GM23338 (cell line): ENCODE measurements around the gene UBE2V1. TPM values are rescaled to one million over a fixed set of nuclear protein-coding genes. Genes with fewer than 3 reads are reported as not detected.

Source experiments
- ATAC-seq: fragments of 200-7000 bp; cut with Tn5 transposase; 3 replicates; pipeline ENCODE4 v1.9.1; 2020
- DNase-seq: peaks from one replicate; pipeline ENCODE4 v3.0.0-alpha.2; 2015; ENCODE audit warnings: low spot score
- H2AFZ ChIP-seq: fragments of 200-600 bp; sonication (generic); 2 replicates; pipeline ENCODE4 v1.8.0; 2016; ENCODE audit warnings: antibody characterized with exemption, mild to moderate bottlenecking, moderate library complexity
- H3F3A ChIP-seq: fragments of 200-600 bp; sonication (generic); replicated peaks from 2 replicates; pipeline ENCODE4 v1.8.0; 2017; ENCODE audit warnings: antibody characterized with exemption, mixed run types, low read depth
- H3K27ac ChIP-seq: fragments of 200-600 bp; sonication (generic); 2 replicates; pipeline ENCODE4 v1.6.1; 2016; ENCODE audit warnings: low read depth
- H3K27me3 ChIP-seq: fragments of 200-600 bp; sonication (generic); 2 replicates; pipeline ENCODE4 v1.8.0; 2016; ENCODE audit warnings: mild to moderate bottlenecking, mixed run types, moderate library complexity; ENCODE audit not compliant: insufficient read depth
- H3K36me3 ChIP-seq: fragments of 200-600 bp; sonication (generic); 2 replicates; pipeline ENCODE4 v1.8.0; 2016; ENCODE audit warnings: mild to moderate bottlenecking; ENCODE audit not compliant: insufficient read depth
- H3K4me1 ChIP-seq: fragments of 200-600 bp; sonication (generic); 2 replicates; pipeline ENCODE4 v1.8.0; 2016; ENCODE audit warnings: mild to moderate bottlenecking, moderate library complexity; ENCODE audit not compliant: insufficient read depth
- H3K4me2 ChIP-seq: fragments of 200-600 bp; sonication (generic); 2 replicates; pipeline ENCODE4 v1.7.1; 2017; ENCODE audit warnings: mixed run types
- H3K4me3 ChIP-seq: fragments of 200-600 bp; sonication (generic); 2 replicates; pipeline ENCODE4 v1.6.1; 2016; ENCODE audit warnings: mixed run types
- H3K79me2 ChIP-seq: fragments of 200-600 bp; sonication (generic); replicated peaks from 2 replicates; pipeline ENCODE4 v1.8.0; 2017; ENCODE audit warnings: mild to moderate bottlenecking; ENCODE audit not compliant: insufficient read depth
- H3K9me2 ChIP-seq: fragments of 200-600 bp; sonication (generic); 2 replicates; pipeline ENCODE4 v1.8.0; 2017; ENCODE audit not compliant: insufficient read depth
- H4K20me1 ChIP-seq: fragments of 200-600 bp; sonication (generic); replicated peaks from 2 replicates; pipeline ENCODE4 v1.8.0; 2017; ENCODE audit warnings: mild to moderate bottlenecking; ENCODE audit not compliant: insufficient read depth
- H3K27ac Mint-ChIP-seq: 2 replicates; pipeline ENCODE4 v1.8.0; 2020; ENCODE audit warnings: inconsistent platforms, mild to moderate bottlenecking, moderate library complexity, mixed read lengths
- H3K27me3 Mint-ChIP-seq: 3 replicates; pipeline ENCODE4 v1.8.0; 2022; ENCODE audit warnings: low read depth, mild to moderate bottlenecking, moderate library complexity, mixed read lengths, inconsistent platforms; ENCODE audit not compliant: insufficient read depth, poor library complexity
- H3K36me3 Mint-ChIP-seq: 3 replicates; pipeline ENCODE4 v1.8.0; 2021; ENCODE audit warnings: low read depth, mild to moderate bottlenecking, inconsistent platforms, moderate library complexity, mixed read lengths
- H3K4me1 Mint-ChIP-seq: 3 replicates; pipeline ENCODE4 v1.8.0; 2020; ENCODE audit warnings: mild to moderate bottlenecking, inconsistent platforms, mixed read lengths
- H3K4me3 Mint-ChIP-seq: 3 replicates; pipeline ENCODE4 v1.8.0; 2021; ENCODE audit warnings: moderate library complexity, mild to moderate bottlenecking, inconsistent platforms, mixed read lengths
- H3K9me3 Mint-ChIP-seq: 3 replicates; pipeline ENCODE4 v1.8.0; 2020; ENCODE audit warnings: moderate library complexity, mild to moderate bottlenecking, inconsistent platforms, mixed read lengths
- CREB1 ChIP-seq: fragments of 250-450 bp; sonication (Bioruptor Pico); IDR thresholded peaks from 2 replicates; pipeline ENCODE4 v1.5.0; 2020; ENCODE audit warnings: low read depth, mild to moderate bottlenecking, moderate library complexity
- EZH2 ChIP-seq: fragments of 200-600 bp; sonication (generic); IDR thresholded peaks from one replicate; pipeline ENCODE4 v1.8.0; 2017; ENCODE audit warnings: antibody characterized with exemption, mild to moderate bottlenecking, low read depth; ENCODE audit not compliant: unreplicated experiment
- EZH2phosphoT487 ChIP-seq: fragments of 200-600 bp; sonication (generic); IDR thresholded peaks from one replicate; pipeline ENCODE4 v1.8.1; 2018; ENCODE audit warnings: antibody characterized with exemption; ENCODE audit not compliant: unreplicated experiment
- JUNB ChIP-seq: IDR thresholded peaks from one replicate; pipeline ENCODE4 v1.6.1; 2016; ENCODE audit warnings: antibody characterized with exemption; ENCODE audit not compliant: unreplicated experiment
- NANOG ChIP-seq: IDR thresholded peaks from 2 replicates; pipeline ENCODE4 v1.6.1; 2016; ENCODE audit warnings: antibody characterized with exemption, borderline replicate concordance
- POLR2AphosphoS5 ChIP-seq: IDR thresholded peaks from 2 replicates; pipeline ENCODE4 v1.6.1; 2016; ENCODE audit warnings: antibody characterized with exemption, low read depth
- STAT1 ChIP-seq: IDR thresholded peaks from one replicate; pipeline ENCODE4 v1.6.1; 2016; ENCODE audit warnings: antibody characterized with exemption; ENCODE audit not compliant: unreplicated experiment
- ZNF114 ChIP-seq: fragments of 250-450 bp; sonication (Bioruptor Pico); IDR thresholded peaks from 2 replicates; pipeline ENCODE4 v1.5.0; 2020; ENCODE audit warnings: mild to moderate bottlenecking, moderate library complexity
- ZNF331 ChIP-seq: fragments of 250-450 bp; sonication (Bioruptor Pico); IDR thresholded peaks from 2 replicates; pipeline ENCODE4 v1.5.0; 2020; ENCODE audit warnings: low read depth, mild to moderate bottlenecking, moderate library complexity
- polyA plus RNA-seq: library from polyadenylated mRNA; unstranded; fragments of >200 nt; fragmentation: Nextera tagmentation; extraction: Ambion mirVana; gene quantifications from 2 replicates; pipeline ENCODE4 v1.2.1, GENCODE V29; 2016
- total RNA-seq: library from RNA; depleted of rRNA; stranded (reverse); fragments of >200 nt; shearing (Covaris generic); gene quantifications from 2 replicates; pipeline ENCODE4 v1.2.3, GENCODE V29; 2014
- TF ChIP-seq, protein P1 (sequence below): IDR thresholded peaks from one replicate; pipeline ENCODE4 v1.6.1; 2018; ENCODE audit warnings: antibody characterized with exemption; ENCODE audit not compliant: unreplicated experiment
- TF ChIP-seq, protein P2 (sequence below), 2 experiments: fragments of 200-600 bp in 1 of 2; sonication (generic) in 1 of 2; conservative IDR thresholded peaks; 2 replicates each; pipeline versions ENCODE4 v1.5.1 to v1.6.1; 2016 to 2017; ENCODE audit warnings: antibody characterized with exemption in 2 of 2, low read depth in 2 of 2, mild to moderate bottlenecking in 2 of 2, moderate library complexity in 1 of 2
- TF ChIP-seq, protein P3 (sequence below): fragments of 250-450 bp; sonication (Bioruptor Pico); IDR thresholded peaks from 2 replicates; pipeline ENCODE4 v1.5.0; 2020; ENCODE audit warnings: mild to moderate bottlenecking, moderate library complexity
- TF ChIP-seq, protein P4 (sequence below): IDR thresholded peaks from 2 replicates; pipeline ENCODE4 v1.6.1; 2016; ENCODE audit warnings: antibody characterized with exemption

UBE2V1 gene
- total and polyA plus RNA-seq, 2 experiments from 2014 or later: 105 to 302 TPM

DNA sequence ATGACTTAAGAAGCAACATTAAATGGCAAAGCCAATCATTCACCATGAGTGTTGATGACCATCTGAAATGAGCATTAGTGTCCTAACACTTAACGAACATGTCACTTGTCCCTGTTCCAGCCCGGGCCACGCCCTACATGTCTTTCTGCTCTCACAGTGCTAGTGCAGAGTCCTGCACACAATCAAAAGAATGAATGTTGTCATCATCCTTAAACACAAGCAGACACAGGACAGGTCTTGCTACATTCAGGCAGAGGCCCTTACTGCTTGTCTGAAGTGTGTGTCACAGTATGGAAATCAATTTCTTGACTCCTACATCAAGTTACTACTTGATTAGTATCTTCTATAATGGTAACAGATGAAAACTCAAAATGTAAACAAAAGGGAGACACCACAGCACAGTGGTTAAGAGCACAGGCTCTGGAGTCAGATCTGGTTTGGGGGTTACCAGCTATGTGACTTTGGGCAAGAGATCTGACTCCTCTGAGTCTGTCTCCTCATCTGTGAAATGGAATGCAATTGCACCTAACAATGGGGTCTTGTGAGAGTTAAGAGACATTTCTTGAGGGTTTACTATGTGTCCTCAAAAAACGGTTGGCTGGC, 17.4 kb downstream of the UBE2V1 start:
- H4K20me1 ChIP-seq: peaks cover 53% of the 10 kb centered on the region
- H2AFZ ChIP-seq: no peak overlapping the region
- Mint-ChIP-seq H3K27me3 (peaks cover 2% of the 10 kb centered on the region), H3K36me3 (peaks cover 40% of the 10 kb centered on the region), H3K27ac (no peak overlapping the region; the same call in 1 of the 2 replicates), H3K9me3 (no peaks in the 10 kb centered on the region; the same call in 2 of the 3 replicates), H3K4me1 (peaks cover 21% of the 10 kb centered on the region), H3K4me3 (no peak overlapping the region)
- H3K4me1 ChIP-seq: peaks cover 20% of the 10 kb centered on the region; the same call in 1 of the 2 replicates
- H3K36me3 ChIP-seq: peaks cover 11% of the 10 kb centered on the region; the same call in 1 of the 2 replicates
- no peak overlapping the region for H3K27ac ChIP-seq
- no peaks in the 10 kb centered on the region for H3K9me2 ChIP-seq
- peaks cover 13% of the 10 kb centered on the region; the same call in 1 of the 2 replicates for H3F3A ChIP-seq
- TF ChIP-seq ZNF114 (CRISPR knock-in tag) (no peak), CREB1 (CRISPR knock-in tag) (no peak), EZH2phosphoT487 (no peak), ZNF331 (CRISPR knock-in tag) (no peak), EZH2 (no peak), JUNB (no peak), STAT1 (no peak), POLR2AphosphoS5 (no peak), NANOG (no peak)
- TF ChIP-seq, protein P1, sequence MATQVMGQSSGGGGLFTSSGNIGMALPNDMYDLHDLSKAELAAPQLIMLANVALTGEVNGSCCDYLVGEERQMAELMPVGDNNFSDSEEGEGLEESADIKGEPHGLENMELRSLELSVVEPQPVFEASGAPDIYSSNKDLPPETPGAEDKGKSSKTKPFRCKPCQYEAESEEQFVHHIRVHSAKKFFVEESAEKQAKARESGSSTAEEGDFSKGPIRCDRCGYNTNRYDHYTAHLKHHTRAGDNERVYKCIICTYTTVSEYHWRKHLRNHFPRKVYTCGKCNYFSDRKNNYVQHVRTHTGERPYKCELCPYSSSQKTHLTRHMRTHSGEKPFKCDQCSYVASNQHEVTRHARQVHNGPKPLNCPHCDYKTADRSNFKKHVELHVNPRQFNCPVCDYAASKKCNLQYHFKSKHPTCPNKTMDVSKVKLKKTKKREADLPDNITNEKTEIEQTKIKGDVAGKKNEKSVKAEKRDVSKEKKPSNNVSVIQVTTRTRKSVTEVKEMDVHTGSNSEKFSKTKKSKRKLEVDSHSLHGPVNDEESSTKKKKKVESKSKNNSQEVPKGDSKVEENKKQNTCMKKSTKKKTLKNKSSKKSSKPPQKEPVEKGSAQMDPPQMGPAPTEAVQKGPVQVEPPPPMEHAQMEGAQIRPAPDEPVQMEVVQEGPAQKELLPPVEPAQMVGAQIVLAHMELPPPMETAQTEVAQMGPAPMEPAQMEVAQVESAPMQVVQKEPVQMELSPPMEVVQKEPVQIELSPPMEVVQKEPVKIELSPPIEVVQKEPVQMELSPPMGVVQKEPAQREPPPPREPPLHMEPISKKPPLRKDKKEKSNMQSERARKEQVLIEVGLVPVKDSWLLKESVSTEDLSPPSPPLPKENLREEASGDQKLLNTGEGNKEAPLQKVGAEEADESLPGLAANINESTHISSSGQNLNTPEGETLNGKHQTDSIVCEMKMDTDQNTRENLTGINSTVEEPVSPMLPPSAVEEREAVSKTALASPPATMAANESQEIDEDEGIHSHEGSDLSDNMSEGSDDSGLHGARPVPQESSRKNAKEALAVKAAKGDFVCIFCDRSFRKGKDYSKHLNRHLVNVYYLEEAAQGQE: no peak
- TF ChIP-seq, protein P2, sequence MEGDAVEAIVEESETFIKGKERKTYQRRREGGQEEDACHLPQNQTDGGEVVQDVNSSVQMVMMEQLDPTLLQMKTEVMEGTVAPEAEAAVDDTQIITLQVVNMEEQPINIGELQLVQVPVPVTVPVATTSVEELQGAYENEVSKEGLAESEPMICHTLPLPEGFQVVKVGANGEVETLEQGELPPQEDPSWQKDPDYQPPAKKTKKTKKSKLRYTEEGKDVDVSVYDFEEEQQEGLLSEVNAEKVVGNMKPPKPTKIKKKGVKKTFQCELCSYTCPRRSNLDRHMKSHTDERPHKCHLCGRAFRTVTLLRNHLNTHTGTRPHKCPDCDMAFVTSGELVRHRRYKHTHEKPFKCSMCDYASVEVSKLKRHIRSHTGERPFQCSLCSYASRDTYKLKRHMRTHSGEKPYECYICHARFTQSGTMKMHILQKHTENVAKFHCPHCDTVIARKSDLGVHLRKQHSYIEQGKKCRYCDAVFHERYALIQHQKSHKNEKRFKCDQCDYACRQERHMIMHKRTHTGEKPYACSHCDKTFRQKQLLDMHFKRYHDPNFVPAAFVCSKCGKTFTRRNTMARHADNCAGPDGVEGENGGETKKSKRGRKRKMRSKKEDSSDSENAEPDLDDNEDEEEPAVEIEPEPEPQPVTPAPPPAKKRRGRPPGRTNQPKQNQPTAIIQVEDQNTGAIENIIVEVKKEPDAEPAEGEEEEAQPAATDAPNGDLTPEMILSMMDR (conservative IDR thresholded peaks at IDR 0.05; ENCODE audit: low read depth in 2 of 2): no peak
- TF ChIP-seq, protein P3, sequence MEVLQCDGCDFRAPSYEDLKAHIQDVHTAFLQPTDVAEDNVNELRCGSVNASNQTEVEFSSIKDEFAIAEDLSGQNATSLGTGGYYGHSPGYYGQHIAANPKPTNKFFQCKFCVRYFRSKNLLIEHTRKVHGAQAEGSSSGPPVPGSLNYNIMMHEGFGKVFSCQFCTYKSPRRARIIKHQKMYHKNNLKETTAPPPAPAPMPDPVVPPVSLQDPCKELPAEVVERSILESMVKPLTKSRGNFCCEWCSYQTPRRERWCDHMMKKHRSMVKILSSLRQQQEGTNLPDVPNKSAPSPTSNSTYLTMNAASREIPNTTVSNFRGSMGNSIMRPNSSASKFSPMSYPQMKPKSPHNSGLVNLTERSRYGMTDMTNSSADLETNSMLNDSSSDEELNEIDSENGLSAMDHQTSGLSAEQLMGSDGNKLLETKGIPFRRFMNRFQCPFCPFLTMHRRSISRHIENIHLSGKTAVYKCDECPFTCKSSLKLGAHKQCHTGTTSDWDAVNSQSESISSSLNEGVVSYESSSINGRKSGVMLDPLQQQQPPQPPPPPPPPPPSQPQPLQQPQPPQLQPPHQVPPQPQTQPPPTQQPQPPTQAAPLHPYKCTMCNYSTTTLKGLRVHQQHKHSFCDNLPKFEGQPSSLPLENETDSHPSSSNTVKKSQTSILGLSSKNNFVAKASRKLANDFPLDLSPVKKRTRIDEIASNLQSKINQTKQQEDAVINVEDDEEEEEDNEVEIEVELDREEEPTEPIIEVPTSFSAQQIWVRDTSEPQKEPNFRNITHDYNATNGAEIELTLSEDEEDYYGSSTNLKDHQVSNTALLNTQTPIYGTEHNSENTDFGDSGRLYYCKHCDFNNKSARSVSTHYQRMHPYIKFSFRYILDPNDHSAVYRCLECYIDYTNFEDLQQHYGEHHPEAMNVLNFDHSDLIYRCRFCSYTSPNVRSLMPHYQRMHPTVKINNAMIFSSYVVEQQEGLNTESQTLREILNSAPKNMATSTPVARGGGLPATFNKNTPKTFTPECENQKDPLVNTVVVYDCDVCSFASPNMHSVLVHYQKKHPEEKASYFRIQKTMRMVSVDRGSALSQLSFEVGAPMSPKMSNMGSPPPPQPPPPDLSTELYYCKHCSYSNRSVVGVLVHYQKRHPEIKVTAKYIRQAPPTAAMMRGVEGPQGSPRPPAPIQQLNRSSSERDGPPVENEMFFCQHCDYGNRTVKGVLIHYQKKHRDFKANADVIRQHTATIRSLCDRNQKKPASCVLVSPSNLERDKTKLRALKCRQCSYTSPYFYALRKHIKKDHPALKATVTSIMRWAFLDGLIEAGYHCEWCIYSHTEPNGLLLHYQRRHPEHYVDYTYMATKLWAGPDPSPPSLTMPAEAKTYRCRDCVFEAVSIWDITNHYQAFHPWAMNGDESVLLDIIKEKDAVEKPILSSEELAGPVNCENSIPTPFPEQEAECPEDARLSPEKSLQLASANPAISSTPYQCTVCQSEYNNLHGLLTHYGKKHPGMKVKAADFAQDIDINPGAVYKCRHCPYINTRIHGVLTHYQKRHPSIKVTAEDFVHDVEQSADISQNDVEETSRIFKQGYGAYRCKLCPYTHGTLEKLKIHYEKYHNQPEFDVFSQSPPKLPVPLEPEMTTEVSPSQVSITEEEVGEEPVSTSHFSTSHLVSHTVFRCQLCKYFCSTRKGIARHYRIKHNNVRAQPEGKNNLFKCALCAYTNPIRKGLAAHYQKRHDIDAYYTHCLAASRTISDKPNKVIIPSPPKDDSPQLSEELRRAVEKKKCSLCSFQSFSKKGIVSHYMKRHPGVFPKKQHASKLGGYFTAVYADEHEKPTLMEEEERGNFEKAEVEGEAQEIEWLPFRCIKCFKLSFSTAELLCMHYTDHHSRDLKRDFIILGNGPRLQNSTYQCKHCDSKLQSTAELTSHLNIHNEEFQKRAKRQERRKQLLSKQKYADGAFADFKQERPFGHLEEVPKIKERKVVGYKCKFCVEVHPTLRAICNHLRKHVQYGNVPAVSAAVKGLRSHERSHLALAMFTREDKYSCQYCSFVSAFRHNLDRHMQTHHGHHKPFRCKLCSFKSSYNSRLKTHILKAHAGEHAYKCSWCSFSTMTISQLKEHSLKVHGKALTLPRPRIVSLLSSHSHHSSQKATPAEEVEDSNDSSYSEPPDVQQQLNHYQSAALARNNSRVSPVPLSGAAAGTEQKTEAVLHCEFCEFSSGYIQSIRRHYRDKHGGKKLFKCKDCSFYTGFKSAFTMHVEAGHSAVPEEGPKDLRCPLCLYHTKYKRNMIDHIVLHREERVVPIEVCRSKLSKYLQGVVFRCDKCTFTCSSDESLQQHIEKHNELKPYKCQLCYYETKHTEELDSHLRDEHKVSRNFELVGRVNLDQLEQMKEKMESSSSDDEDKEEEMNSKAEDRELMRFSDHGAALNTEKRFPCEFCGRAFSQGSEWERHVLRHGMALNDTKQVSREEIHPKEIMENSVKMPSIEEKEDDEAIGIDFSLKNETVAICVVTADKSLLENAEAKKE (CRISPR knock-in tag): no peak
- TF ChIP-seq, protein P4, sequence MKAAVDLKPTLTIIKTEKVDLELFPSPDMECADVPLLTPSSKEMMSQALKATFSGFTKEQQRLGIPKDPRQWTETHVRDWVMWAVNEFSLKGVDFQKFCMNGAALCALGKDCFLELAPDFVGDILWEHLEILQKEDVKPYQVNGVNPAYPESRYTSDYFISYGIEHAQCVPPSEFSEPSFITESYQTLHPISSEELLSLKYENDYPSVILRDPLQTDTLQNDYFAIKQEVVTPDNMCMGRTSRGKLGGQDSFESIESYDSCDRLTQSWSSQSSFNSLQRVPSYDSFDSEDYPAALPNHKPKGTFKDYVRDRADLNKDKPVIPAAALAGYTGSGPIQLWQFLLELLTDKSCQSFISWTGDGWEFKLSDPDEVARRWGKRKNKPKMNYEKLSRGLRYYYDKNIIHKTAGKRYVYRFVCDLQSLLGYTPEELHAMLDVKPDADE: no peak
- ATAC-seq (no peak), DNase-seq (no peak)
- peaks cover 91% of the 10 kb centered on the region for H3K79me2 ChIP-seq
- no peak overlapping the region for H3K4me2 ChIP-seq
- no peaks in the 10 kb centered on the region for H3K27me3 ChIP-seq
- H3K4me3 ChIP-seq: no peak overlapping the region
